DOHH2 (cell line): Measurements from ENCODE around the gene TET1.

ENCODE experiments used
- H3F3A ChIP-seq: fragments of 200-600 bp; sonication (generic), shearing (Covaris generic); 2 replicates; pipeline ENCODE4 v1.6.0; 2016; ENCODE audit warnings: antibody characterized with exemption, mild to moderate bottlenecking; ENCODE audit not compliant: control insufficient read depth, insufficient read depth
- H3K27ac ChIP-seq: fragments of 200-600 bp; sonication (generic); 2 replicates; pipeline ENCODE4 v1.5.1; 2014; ENCODE audit warnings: low read depth, mild to moderate bottlenecking, low read length, moderate library complexity
- H3K27me3 ChIP-seq: fragments of 200-600 bp; sonication (generic); 2 replicates; pipeline ENCODE4 v1.6.1; 2014; ENCODE audit warnings: mild to moderate bottlenecking, low read length, mixed read lengths; ENCODE audit not compliant: control insufficient read depth
- H3K36me3 ChIP-seq: fragments of 200-600 bp; sonication (generic); 2 replicates; pipeline ENCODE4 v1.6.1; 2014; ENCODE audit warnings: mild to moderate bottlenecking, low read length, moderate library complexity, mixed read lengths; ENCODE audit not compliant: control insufficient read depth
- H3K4me1 ChIP-seq: fragments of 200-600 bp; sonication (generic); 2 replicates; pipeline ENCODE4 v1.6.1; 2014; ENCODE audit warnings: mild to moderate bottlenecking, low read length, mixed read lengths; ENCODE audit not compliant: control insufficient read depth
- H3K4me2 ChIP-seq: fragments of 200-600 bp; sonication (generic); 2 replicates; pipeline ENCODE4 v1.6.0; 2014; ENCODE audit warnings: mild to moderate bottlenecking, low read length, moderate library complexity
- H3K4me3 ChIP-seq: fragments of 200-600 bp; sonication (generic); 2 replicates; pipeline ENCODE4 v1.5.1; 2014; ENCODE audit warnings: mild to moderate bottlenecking, low read length, mixed read lengths
- H3K79me2 ChIP-seq: fragments of 200-600 bp; sonication (generic); 2 replicates; pipeline ENCODE4 v1.6.1; 2014; ENCODE audit warnings: mild to moderate bottlenecking, low read length, mixed read lengths; ENCODE audit not compliant: control insufficient read depth
- H3K9me2 ChIP-seq: fragments of 200-600 bp; sonication (generic); replicated peaks from 2 replicates; pipeline ENCODE4 v1.6.1; 2014; ENCODE audit warnings: mild to moderate bottlenecking, low read length, mixed read lengths; ENCODE audit not compliant: control insufficient read depth
- H3K9me3 ChIP-seq: fragments of 200-600 bp; sonication (generic); 2 replicates; pipeline ENCODE4 v1.6.1; 2014; ENCODE audit warnings: antibody characterized with exemption, low read length, mixed read lengths; ENCODE audit not compliant: control insufficient read depth, insufficient read depth
- H4K20me1 ChIP-seq: fragments of 200-600 bp; sonication (generic); 2 replicates; pipeline ENCODE4 v1.6.0; 2014; ENCODE audit warnings: low read depth, mild to moderate bottlenecking, antibody characterized with exemption, low read length, moderate library complexity; ENCODE audit not compliant: control insufficient read depth, insufficient read depth
- EZH2phosphoT487 ChIP-seq: fragments of 200-600 bp; sonication (generic); IDR thresholded peaks from 2 replicates; pipeline ENCODE4 v1.6.1; 2017; ENCODE audit warnings: borderline replicate concordance, mild to moderate bottlenecking, antibody characterized with exemption, low read length, moderate library complexity, mixed read lengths
- TF ChIP-seq, protein P1 (sequence below): fragments of 200-600 bp; sonication (generic); IDR thresholded peaks from one replicate; pipeline ENCODE4 v1.5.1; 2014; ENCODE audit warnings: antibody characterized with exemption, mild to moderate bottlenecking, low read depth, low read length; ENCODE audit not compliant: poor library complexity, severe bottlenecking

Gene TET1

DNA sequence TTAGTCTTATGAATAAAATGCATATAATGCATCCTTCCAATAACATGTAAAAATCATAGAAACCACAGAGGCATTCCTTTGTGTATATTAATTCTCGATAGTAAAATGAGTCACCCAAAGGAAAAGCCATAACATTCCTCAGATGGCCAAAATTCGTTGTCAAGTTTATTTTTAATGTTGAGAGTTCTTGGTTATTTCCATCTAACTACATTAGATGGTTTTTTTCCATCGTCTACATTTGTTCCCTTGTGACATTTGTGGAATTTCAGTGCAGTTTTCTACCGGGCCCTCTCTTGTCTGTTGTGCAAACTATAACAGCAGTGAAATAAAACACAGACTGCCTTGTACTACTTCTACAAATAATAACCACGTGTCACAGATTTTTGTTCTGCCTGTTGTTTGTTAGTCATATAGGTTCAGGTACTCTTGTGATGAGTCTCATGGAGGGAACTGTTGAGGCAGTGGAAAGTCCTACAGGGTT, 106.2 kb downstream of the TET1 start:
- Histone ChIP-seq H3K27me3 (no peaks in the 10 kb centered on the region), H3K27ac (no peak overlapping the region), H3F3A (no peaks in the 10 kb centered on the region), H4K20me1 (no peaks in the 10 kb centered on the region), H3K4me1 (no peaks in the 10 kb centered on the region), H3K9me2 (no peaks in the 10 kb centered on the region), H3K4me2 (no peak overlapping the region), H3K36me3 (no peaks in the 10 kb centered on the region), H3K4me3 (no peak overlapping the region), H3K9me3 (no peaks in the 10 kb centered on the region), H3K79me2 (no peaks in the 10 kb centered on the region)
- TF ChIP-seq EZH2phosphoT487 = no peak
- TF ChIP-seq, protein P1, sequence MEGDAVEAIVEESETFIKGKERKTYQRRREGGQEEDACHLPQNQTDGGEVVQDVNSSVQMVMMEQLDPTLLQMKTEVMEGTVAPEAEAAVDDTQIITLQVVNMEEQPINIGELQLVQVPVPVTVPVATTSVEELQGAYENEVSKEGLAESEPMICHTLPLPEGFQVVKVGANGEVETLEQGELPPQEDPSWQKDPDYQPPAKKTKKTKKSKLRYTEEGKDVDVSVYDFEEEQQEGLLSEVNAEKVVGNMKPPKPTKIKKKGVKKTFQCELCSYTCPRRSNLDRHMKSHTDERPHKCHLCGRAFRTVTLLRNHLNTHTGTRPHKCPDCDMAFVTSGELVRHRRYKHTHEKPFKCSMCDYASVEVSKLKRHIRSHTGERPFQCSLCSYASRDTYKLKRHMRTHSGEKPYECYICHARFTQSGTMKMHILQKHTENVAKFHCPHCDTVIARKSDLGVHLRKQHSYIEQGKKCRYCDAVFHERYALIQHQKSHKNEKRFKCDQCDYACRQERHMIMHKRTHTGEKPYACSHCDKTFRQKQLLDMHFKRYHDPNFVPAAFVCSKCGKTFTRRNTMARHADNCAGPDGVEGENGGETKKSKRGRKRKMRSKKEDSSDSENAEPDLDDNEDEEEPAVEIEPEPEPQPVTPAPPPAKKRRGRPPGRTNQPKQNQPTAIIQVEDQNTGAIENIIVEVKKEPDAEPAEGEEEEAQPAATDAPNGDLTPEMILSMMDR = no peak

DNA sequence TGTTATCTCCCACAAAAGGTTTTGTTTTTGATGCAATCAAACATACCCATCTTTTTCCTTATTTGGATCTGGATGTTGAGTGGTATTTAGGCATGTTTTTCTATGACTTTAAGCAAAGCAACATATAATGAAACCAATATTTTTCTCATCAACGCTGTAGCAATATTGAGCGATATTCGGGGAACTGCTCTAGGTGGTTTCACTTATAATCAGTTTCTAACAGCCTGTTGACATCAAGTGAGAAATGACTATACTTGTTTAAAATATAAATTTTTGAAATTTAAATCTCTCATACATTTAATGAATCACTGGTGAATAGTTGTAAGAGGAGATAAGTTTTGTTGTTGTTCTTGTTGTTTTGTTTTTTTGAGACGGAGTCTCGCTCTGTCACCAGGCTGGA, 108.1 kb downstream of the TET1 start:
- H3K27me3 ChIP-seq = no peaks in the 10 kb centered on the region
- no peaks in the 10 kb centered on the region for H4K20me1 ChIP-seq
- no peaks in the 10 kb centered on the region for H3F3A ChIP-seq
- H3K9me2 ChIP-seq = no peaks in the 10 kb centered on the region
- no peak for TF ChIP-seq EZH2phosphoT487
- TF ChIP-seq, protein P1 = no peak
- H3K9me3 ChIP-seq = no peaks in the 10 kb centered on the region
- H3K36me3 ChIP-seq = no peaks in the 10 kb centered on the region
- H3K79me2 ChIP-seq = no peaks in the 10 kb centered on the region
- no peak overlapping the region for H3K4me2 ChIP-seq
- no peaks in the 10 kb centered on the region for H3K4me1 ChIP-seq
- no peak overlapping the region for H3K4me3 ChIP-seq
- H3K27ac ChIP-seq = no peak overlapping the region

DNA sequence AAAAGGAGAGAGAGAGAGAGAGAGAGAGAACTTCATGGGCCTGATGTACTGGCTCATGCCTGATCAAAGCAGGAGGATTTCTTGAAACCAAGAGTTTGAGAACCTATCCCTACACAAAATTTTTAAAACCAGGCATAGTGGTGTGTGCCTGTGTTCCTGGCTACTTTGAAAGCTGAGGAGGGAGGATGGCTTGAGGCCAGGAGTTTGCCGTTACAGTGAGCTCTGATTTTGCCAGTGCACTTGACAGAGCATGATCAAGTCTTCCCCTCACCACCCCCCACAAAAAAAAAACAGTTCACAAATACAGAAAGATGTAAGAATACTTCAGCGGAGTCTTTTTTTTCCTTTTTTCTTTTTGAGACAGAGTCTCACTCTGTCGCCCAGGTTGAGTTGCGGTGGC, 108.8 kb downstream of the TET1 start:
- H3K4me3 ChIP-seq = no peak overlapping the region
- H3K4me2 ChIP-seq = no peak overlapping the region
- no peaks in the 10 kb centered on the region for H3F3A ChIP-seq
- no peaks in the 10 kb centered on the region for H3K27me3 ChIP-seq
- no peak overlapping the region for H3K27ac ChIP-seq
- H3K36me3 ChIP-seq = no peaks in the 10 kb centered on the region
- TF ChIP-seq, protein P1 = no peak
- no peak for TF ChIP-seq EZH2phosphoT487
- H3K9me2 ChIP-seq = no peaks in the 10 kb centered on the region
- no peaks in the 10 kb centered on the region for H3K4me1 ChIP-seq
- H4K20me1 ChIP-seq = no peaks in the 10 kb centered on the region
- no peaks in the 10 kb centered on the region for H3K9me3 ChIP-seq
- no peaks in the 10 kb centered on the region for H3K79me2 ChIP-seq

DNA sequence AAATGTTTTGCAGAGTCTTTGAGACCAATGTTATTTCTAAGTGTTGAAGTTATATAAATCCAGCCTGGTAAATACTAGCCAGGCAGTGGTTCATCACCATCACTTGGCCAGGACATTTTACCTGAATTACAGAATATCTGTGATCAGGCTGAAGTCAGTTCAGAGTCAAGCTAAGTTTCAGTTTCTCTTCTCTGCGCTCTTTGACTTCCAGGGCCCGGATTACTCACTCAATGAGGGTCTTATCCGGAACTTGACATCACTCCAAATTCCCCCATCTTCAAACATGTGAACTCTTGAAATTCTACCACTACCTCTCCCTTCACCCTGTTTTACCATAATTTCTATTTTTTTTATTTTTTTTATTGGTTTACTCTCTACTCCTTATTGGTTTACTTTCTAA, 124.3 kb downstream of the TET1 start:
- no peaks in the 10 kb centered on the region for H3K36me3 ChIP-seq
- H4K20me1 ChIP-seq = no peaks in the 10 kb centered on the region
- H3K4me2 ChIP-seq = no peak overlapping the region
- no peaks in the 10 kb centered on the region for H3K27me3 ChIP-seq
- H3K9me3 ChIP-seq = no peaks in the 10 kb centered on the region
- H3K9me2 ChIP-seq = no peaks in the 10 kb centered on the region
- no peaks in the 10 kb centered on the region for H3F3A ChIP-seq
- no peaks in the 10 kb centered on the region for H3K79me2 ChIP-seq
- no peak overlapping the region for H3K4me3 ChIP-seq
- no peaks in the 10 kb centered on the region for H3K4me1 ChIP-seq
- no peak overlapping the region for H3K27ac ChIP-seq
- TF ChIP-seq, protein P1 = no peak
- no peak for TF ChIP-seq EZH2phosphoT487
